Gastroesophageal sphincter (tissue), 4 donors: Measurements from ENCODE around the gene FBXO11. TPM values are rescaled to one million over a fixed set of nuclear protein-coding genes. Genes with fewer than 3 reads are reported as not detected.
A peak's percentile ranks its signal among the peaks of the same experiment; 100 is the strongest.

Experiments
- ATAC-seq: fragments of 150-250 bp; one replicate; pipeline ENCODE4 v1.9.1; 2016; ENCODE audit warnings: mild to moderate bottlenecking, moderate library complexity
- H3K27ac ChIP-seq, 4 donors: fragments of 200-600 bp; sonication (generic) in 3 of 4; 1 replicate in 3 of 4; 2 replicates in 1 of 4; pipeline ENCODE4 v1.5.1; 2016 to 2019
- H3K27me3 ChIP-seq: fragments of 200-600 bp; sonication (generic); one replicate; pipeline ENCODE4 v1.5.1; 2019
- H3K36me3 ChIP-seq, 2 donors: fragments of 200-600 bp; sonication (generic); one replicate each; pipeline ENCODE4 v1.5.1; 2019; ENCODE audit warnings: control low read depth in 1 of 2
- H3K4me1 ChIP-seq, 3 donors: fragments of 200-600 bp; sonication (generic); 1 replicate in 2 of 3; 2 replicates in 1 of 3; pipeline ENCODE4 v1.5.1; 2016 to 2019; ENCODE audit warnings: control low read depth in 2 of 3
- H3K4me3 ChIP-seq, 2 donors: fragments of 200-600 bp; sonication (generic); one replicate each; pipeline ENCODE4 v1.5.1; 2019; ENCODE audit warnings: mild to moderate bottlenecking in 1 of 2, moderate library complexity in 1 of 2
- H3K9me3 ChIP-seq, 3 donors: fragments of 200-600 bp; sonication (generic); one replicate each; pipeline ENCODE4 v1.5.1; 2017 to 2019; ENCODE audit warnings: control low read depth in 2 of 3
- EP300 ChIP-seq: sonication (generic); formaldehyde crosslinking; IDR thresholded peaks from one replicate; pipeline ENCODE4 v1.6.1; 2017; ENCODE audit warnings: antibody characterized with exemption, mild to moderate bottlenecking
- POLR2A ChIP-seq, 2 donors: fragments of 450-650 bp; IDR thresholded peaks; one replicate each; pipeline ENCODE4 v1.6.1; 2017; ENCODE audit warnings: antibody characterized with exemption in 2 of 2, mild to moderate bottlenecking in 2 of 2, moderate library complexity in 1 of 2
- POLR2AphosphoS5 ChIP-seq: sonication (generic); formaldehyde crosslinking; IDR thresholded peaks from one replicate; pipeline ENCODE4 v1.6.1; 2017; ENCODE audit warnings: antibody characterized with exemption
- WGBS, 2 donors: methylation state at CpG; one replicate each; pipeline ENCODE4 v1.1.5; 2018; ENCODE audit warnings: low coverage in 1 of 2; 5-methylcytosine and 5-hydroxymethylcytosine counted together
- total RNA-seq, 4 donors: library from RNA; depleted of rRNA; stranded (reverse); fragments of >200 nt; gene quantifications; one replicate each; pipeline ENCODE4 v1.1.0, GENCODE V29; 2016
- TF ChIP-seq, protein P1 (sequence below), 4 experiments: fragments of 200-600 bp in 2 of 4; fragments of 450-650 bp in 2 of 4; sonication (generic) in 1 of 4; IDR thresholded peaks; one replicate each; pipeline ENCODE4 v1.5.1; 2017 to 2019; ENCODE audit warnings: antibody characterized with exemption in 4 of 4, mild to moderate bottlenecking in 2 of 4, moderate library complexity in 2 of 4

FBXO11 gene
- total RNA-seq, 4 donors from 2014 or later, result 39.7 to 59.5 (median 50.8) TPM

DNA sequence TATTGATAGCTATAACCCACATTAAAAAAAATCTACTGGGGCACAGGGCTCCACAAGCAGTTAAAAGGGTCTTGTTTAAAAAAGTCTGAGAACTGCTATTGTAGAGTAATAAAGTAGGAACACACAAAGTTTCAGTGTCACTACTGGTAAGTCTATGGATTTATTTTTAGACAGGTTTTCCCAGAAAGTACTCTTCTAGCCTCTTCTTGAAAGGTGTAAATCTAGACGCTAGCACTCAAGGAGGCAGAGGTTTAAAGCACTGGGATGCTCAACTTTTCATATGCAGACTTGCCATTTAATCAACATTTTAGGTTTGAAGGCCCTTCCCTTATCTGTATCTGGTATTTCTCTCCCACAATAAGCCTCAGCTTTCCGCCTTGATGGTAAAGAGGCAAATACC, 33.4 kb downstream of the FBXO11 start:
- Histone ChIP-seq H3K36me3 (peaks cover 0 to 7% of the 10 kb centered on the region in 2 donors), H3K27ac (no peak overlapping the region), H3K9me3 (no peaks in the 10 kb centered on the region), H3K4me3 (no peak overlapping the region), H3K27me3 (no peaks in the 10 kb centered on the region), H3K4me1 (peaks cover 0 to 59% (median 4%) of the 10 kb centered on the region in 3 donors)
- ATAC-seq, result no peak
- TF ChIP-seq EP300, result no peak
- TF ChIP-seq, protein P1, sequence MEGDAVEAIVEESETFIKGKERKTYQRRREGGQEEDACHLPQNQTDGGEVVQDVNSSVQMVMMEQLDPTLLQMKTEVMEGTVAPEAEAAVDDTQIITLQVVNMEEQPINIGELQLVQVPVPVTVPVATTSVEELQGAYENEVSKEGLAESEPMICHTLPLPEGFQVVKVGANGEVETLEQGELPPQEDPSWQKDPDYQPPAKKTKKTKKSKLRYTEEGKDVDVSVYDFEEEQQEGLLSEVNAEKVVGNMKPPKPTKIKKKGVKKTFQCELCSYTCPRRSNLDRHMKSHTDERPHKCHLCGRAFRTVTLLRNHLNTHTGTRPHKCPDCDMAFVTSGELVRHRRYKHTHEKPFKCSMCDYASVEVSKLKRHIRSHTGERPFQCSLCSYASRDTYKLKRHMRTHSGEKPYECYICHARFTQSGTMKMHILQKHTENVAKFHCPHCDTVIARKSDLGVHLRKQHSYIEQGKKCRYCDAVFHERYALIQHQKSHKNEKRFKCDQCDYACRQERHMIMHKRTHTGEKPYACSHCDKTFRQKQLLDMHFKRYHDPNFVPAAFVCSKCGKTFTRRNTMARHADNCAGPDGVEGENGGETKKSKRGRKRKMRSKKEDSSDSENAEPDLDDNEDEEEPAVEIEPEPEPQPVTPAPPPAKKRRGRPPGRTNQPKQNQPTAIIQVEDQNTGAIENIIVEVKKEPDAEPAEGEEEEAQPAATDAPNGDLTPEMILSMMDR (IDR thresholded peaks at IDR 0.05), result no peak
- 94 to 95% methylated on average over 2 of the region's 2 CpGs for WGBS, 2 donors

DNA sequence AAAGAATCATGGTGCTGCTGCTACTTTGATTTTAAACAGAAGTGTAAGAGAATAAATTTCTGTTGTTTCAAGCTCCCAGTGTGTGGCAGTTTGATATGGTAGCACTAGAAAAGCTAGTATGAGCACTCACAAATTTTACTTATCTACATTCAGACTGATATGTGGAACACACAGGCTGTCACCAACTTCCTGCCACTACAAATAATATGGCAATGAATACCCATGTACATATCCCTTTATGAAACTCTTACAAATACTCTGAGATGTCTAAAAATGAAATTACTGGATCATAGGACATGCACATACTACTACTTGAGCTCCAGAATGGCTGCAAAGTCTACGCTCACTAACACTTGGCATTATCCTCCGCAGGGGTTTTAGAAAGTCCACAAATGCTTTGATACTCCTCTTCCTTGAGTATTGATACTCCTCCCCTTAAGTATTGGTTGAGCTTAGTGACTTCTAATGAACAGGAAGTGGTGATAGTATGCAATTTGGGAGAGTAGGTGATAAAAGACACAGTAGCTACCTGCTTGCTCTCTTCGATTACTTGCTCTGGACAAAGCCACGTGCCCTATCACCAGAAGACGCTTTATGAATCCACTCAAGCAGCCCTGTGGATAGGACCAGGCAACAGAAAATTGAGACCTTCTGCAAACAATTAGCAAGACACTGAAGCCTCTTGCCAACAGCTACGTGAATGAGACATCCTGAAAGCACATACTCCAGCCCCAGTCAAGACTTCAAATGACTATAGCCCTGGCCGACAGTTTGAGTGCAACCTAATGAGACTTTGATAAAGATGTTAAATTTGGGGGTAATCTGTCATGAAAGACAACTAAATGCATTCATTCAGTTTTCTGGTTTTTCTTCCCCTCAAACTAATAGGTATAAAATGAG, 35.4 kb downstream of the FBXO11 start:
- H3K9me3 ChIP-seq, result no peaks in the 10 kb centered on the region
- H3K4me1 ChIP-seq, result peaks cover 0 to 80% (median 13%) of the 10 kb centered on the region in 3 donors
- TF ChIP-seq EP300 (no peak), POLR2A (IDR thresholded peaks at IDR 0.05) (no peak), POLR2AphosphoS5 (no peak)
- TF ChIP-seq, protein P1 (IDR thresholded peaks at IDR 0.05), result no peak
- H3K27me3 ChIP-seq, result no peaks in the 10 kb centered on the region
- no peak overlapping the region for H3K4me3 ChIP-seq
- H3K27ac ChIP-seq, result no peak overlapping the region
- H3K36me3 ChIP-seq, result peaks cover 0 to 7% of the 10 kb centered on the region in 2 donors
- ATAC-seq, result no peak
- WGBS, 2 donors, result 85 to 93% methylated on average over 3 to 7 of the region's 7 CpGs

DNA sequence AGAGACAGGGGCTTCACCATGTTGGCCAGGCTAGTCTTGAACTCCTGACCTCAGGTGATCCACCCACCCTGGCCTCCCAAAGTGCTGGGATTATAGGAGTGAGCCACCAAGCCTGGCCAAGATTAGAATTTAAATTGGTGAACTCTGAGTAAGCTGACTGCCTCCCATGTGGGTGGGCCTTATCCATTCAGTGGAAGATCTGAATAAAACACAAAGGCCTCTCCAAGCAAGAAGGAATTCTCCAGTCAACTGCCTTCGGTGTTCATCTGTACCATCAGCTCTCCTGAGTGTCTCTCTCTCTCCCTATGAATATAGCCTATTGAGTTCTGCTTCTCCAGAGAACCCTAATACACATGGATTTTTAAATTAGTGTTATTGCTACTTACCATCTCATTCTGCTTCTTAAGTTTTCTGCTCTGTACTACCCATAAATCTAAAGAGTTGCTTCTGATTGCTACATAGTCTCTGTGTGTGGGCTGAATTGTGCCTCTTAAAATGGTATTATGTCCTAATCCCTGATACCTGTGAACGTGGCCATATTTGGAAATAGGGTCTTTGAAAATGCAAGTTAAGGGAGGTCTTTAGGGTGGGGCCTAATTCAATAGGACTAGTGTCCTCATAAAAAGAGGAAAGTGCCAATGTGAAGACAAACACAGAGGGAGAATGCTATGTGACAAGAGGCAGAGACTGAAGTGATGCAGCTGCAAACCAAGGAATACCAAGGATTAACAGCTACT, 36.3 kb downstream of the FBXO11 start:
- H3K9me3 ChIP-seq, result no peaks in the 10 kb centered on the region
- H3K4me3 ChIP-seq, result no peak overlapping the region
- peaks cover 0 to 7% of the 10 kb centered on the region in 2 donors for H3K36me3 ChIP-seq
- no peak for ATAC-seq
- H3K27me3 ChIP-seq, result no peaks in the 10 kb centered on the region
- peak overlapping the region in 2 of 4 donors; percentile 24 to 29 for H3K27ac ChIP-seq
- H3K4me1 ChIP-seq, result peaks cover 0 to 88% (median 13%) of the 10 kb centered on the region in 3 donors
- TF ChIP-seq, protein P1 (IDR thresholded peaks at IDR 0.05), result no peak
- WGBS, 2 donors, result 62 to 73% methylated on average over 1 to 2 of the region's 2 CpGs

DNA sequence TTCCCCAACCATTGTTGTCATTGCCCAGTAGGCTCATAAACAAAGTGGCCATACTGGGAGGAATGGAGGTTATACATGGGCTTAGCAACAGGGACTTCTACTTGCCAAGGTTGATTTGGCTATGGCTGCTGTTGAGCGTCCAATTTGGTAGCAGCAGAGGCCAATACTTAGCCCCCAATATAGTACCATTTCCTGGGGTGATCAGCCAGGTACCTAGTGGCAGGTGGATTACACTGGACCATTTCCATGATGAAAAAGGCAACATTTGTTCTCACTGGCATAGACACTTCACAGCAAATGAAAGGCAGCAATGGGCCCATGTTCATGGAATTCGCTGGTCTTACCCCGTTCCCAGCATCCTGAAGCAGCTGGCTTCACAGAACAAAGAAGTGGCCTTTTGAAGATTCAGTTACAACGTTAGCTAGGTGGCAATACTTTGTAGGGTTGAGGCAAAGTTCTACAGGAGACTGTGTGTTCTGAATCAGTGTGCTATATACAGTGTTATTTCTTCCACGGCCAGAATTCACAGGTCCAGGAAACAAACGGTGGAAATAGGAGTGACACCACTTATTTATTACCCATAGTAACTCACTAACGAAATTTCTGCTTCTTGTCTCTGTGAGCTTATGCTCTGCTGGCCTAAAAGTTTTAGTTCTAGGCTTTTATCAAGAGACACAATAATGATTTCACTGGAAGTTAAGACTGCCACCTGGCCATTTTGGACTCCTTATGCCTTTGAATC, 37.5 kb downstream of the FBXO11 start:
- H3K4me3 ChIP-seq, result no peak overlapping the region
- H3K27me3 ChIP-seq, result no peaks in the 10 kb centered on the region
- peak overlapping the region in 2 of 4 donors; percentile 18 to 24 for H3K27ac ChIP-seq
- no peak for ATAC-seq
- peaks cover 0 to 95% (median 13%) of the 10 kb centered on the region in 3 donors for H3K4me1 ChIP-seq
- TF ChIP-seq EP300 (no peak), POLR2AphosphoS5 (no peak), POLR2A (IDR thresholded peaks at IDR 0.05) (no peak)
- TF ChIP-seq, protein P1 (IDR thresholded peaks at IDR 0.05), result no peak
- no peaks in the 10 kb centered on the region for H3K9me3 ChIP-seq
- WGBS, 2 donors, result 50 to 67% methylated on average over 3 to 4 of the region's 7 CpGs
- H3K36me3 ChIP-seq, result peaks cover 0 to 4% of the 10 kb centered on the region in 2 donors
